Esophagus squamous epithelium (tissue), 5 donors: Measurements from ENCODE around the gene RPA1. TPM values are rescaled to one million over a fixed set of nuclear protein-coding genes. Genes with fewer than 3 reads are reported as not detected.

Source experiments
- DNase-seq: peaks from one replicate; lab custom pipeline; 2025; lab: John Stamatoyannopoulos, UW
- H3K27ac ChIP-seq, 4 donors: fragments of 200-600 bp; sonication (generic); one replicate each; pipeline ENCODE4 v1.5.1; 2016 to 2019; ENCODE audit warnings: mild to moderate bottlenecking in 1 of 4
- H3K27me3 ChIP-seq, 4 donors: fragments of 200-600 bp; sonication (generic); 1 replicate in 3 of 4; 2 replicates in 1 of 4; pipeline versions ENCODE4 v1.5.1 to v1.6.0; 2017 to 2021; ENCODE audit warnings: antibody characterized with exemption in 1 of 4
- H3K36me3 ChIP-seq, 3 donors: fragments of 200-600 bp; sonication (generic); one replicate each; pipeline ENCODE4 v1.5.1; 2016 to 2019
- H3K4me1 ChIP-seq, 3 donors: fragments of 200-600 bp; sonication (generic); one replicate each; pipeline ENCODE4 v1.5.1; 2017 to 2019
- H3K4me3 ChIP-seq, 4 donors: fragments of 200-600 bp; sonication (generic); 1 replicate in 3 of 4; 2 replicates in 1 of 4; pipeline ENCODE4 v1.5.1; 2016 to 2019; ENCODE audit warnings: mild to moderate bottlenecking in 2 of 4, moderate library complexity in 1 of 4
- H3K9me3 ChIP-seq, 3 donors: fragments of 200-600 bp; sonication (generic); one replicate each; pipeline ENCODE4 v1.5.1; 2016 to 2019
- POLR2A ChIP-seq, 4 donors: fragments of 450-650 bp; IDR thresholded peaks; one replicate each; pipeline ENCODE4 v1.6.1; 2017; ENCODE audit warnings: antibody characterized with exemption in 4 of 4, mild to moderate bottlenecking in 4 of 4, moderate library complexity in 3 of 4
- WGBS, 2 donors: methylation state at CpG; one replicate each; pipeline ENCODE4 v1.1.5; 2018; 5-methylcytosine and 5-hydroxymethylcytosine counted together
- intact Hi-C: fragments of 100-400 bp; cut with DNase I; formaldehyde crosslinking; loops from one replicate; pipeline ENCODE4 v1.15.0; 2022
- total RNA-seq, 4 donors: library from RNA; depleted of rRNA; stranded (reverse); fragments of >200 nt; gene quantifications; one replicate each; pipeline ENCODE4 v1.1.0, GENCODE V29; 2016
- TF ChIP-seq, protein P1 (sequence below), 6 experiments: fragments of 450-650 bp in 4 of 6; fragments of 200-600 bp in 2 of 6; sonication (generic) in 2 of 6; IDR thresholded peaks; one replicate each; pipeline ENCODE4 v1.5.1; 2016 to 2019; ENCODE audit warnings: antibody characterized with exemption in 6 of 6, mild to moderate bottlenecking in 4 of 6, moderate library complexity in 4 of 6
- donor health status: DM: yes; HTN: yes; CAD: no.

Gene RPA1
- total RNA-seq, 4 donors from 2014 or later, result 16.3 to 29.8 (median 25.6) TPM

DNA sequence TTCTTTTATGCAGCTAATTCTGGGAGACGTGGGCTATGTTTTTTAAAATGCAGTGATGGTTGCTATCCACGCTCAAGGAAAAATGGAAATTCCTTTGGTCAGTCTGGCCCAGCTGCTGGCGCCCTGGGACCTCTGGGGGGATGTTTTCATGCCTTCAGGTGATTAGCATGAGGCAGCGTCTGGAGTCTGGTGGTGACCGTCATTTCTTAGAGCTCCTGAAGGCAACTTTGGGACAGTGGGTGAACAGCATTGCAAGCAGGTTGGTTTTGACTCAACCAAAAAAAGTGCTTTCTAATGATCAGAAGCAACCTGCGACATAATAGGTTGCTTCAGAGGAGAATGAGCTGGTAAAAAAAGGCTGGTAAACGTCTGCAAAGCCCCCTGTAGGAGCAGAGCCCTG lies 82.3 kb downstream of the RPA1 start:
- Histone ChIP-seq H3K27ac (no peak overlapping the region), H3K4me3 (no peak overlapping the region), H3K36me3 (no peaks in the 10 kb centered on the region), H3K9me3 (no peaks in the 10 kb centered on the region), H3K27me3 (peaks cover 0 to 96% (median 13%) of the 10 kb centered on the region in 4 donors), H3K4me1 (peaks cover 12 to 19% (median 13%) of the 10 kb centered on the region in 3 donors)
- intact Hi-C loops, result no loop called here
- DNase-seq, result no peak
- TF ChIP-seq, protein P1, sequence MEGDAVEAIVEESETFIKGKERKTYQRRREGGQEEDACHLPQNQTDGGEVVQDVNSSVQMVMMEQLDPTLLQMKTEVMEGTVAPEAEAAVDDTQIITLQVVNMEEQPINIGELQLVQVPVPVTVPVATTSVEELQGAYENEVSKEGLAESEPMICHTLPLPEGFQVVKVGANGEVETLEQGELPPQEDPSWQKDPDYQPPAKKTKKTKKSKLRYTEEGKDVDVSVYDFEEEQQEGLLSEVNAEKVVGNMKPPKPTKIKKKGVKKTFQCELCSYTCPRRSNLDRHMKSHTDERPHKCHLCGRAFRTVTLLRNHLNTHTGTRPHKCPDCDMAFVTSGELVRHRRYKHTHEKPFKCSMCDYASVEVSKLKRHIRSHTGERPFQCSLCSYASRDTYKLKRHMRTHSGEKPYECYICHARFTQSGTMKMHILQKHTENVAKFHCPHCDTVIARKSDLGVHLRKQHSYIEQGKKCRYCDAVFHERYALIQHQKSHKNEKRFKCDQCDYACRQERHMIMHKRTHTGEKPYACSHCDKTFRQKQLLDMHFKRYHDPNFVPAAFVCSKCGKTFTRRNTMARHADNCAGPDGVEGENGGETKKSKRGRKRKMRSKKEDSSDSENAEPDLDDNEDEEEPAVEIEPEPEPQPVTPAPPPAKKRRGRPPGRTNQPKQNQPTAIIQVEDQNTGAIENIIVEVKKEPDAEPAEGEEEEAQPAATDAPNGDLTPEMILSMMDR (IDR thresholded peaks at IDR 0.05), result no peak
- no peak for TF ChIP-seq POLR2A (IDR thresholded peaks at IDR 0.05)
- WGBS, 2 donors, result 46 to 55% methylated on average over 7 of the region's 7 CpGs

GRCh38 chr17:1913702-1914101 lies 83.9 kb downstream of the RPA1 start:
- Histone ChIP-seq H3K4me1 (peaks cover under 1 to 4% (median 2%) of the 10 kb centered on the region in 3 donors), H3K4me3 (no peak overlapping the region), H3K36me3 (no peaks in the 10 kb centered on the region), H3K27me3 (peaks cover 0 to 84% (median 3%) of the 10 kb centered on the region in 4 donors), H3K9me3 (no peaks in the 10 kb centered on the region), H3K27ac (no peak overlapping the region)
- 78 to 81% methylated on average over 8 to 14 of the region's 14 CpGs for WGBS, 2 donors
- intact Hi-C loops, result no loop called here
- TF ChIP-seq POLR2A (IDR thresholded peaks at IDR 0.05), result no peak
- TF ChIP-seq, protein P1 (IDR thresholded peaks at IDR 0.05), result no peak
- DNase-seq, result no peak

GRCh38 chr17:1914661-1915083 lies 84.9 kb downstream of the RPA1 start:
- Histone ChIP-seq H3K4me3 (no peak overlapping the region), H3K9me3 (no peaks in the 10 kb centered on the region), H3K27me3 (peaks cover 0 to 76% (median 3%) of the 10 kb centered on the region in 4 donors), H3K4me1 (no peaks in the 10 kb centered on the region), H3K27ac (no peak overlapping the region), H3K36me3 (no peaks in the 10 kb centered on the region)
- TF ChIP-seq POLR2A (IDR thresholded peaks at IDR 0.05), result no peak
- TF ChIP-seq, protein P1 (IDR thresholded peaks at IDR 0.05), result no peak
- intact Hi-C loops, result no loop called here
- WGBS, 2 donors, result 50 to 71% methylated on average over 7 of the region's 8 CpGs
- DNase-seq, result no peak

- WGBS, 2 donors, result 72 to 92% methylated on average over 7 to 9 of the region's 12 CpGs
- no peaks in the 10 kb centered on the region for H3K9me3 ChIP-seq
- TF ChIP-seq, protein P1 (IDR thresholded peaks at IDR 0.05), result no peak
- TF ChIP-seq POLR2A (IDR thresholded peaks at IDR 0.05), result no peak
- H3K27ac ChIP-seq, result no peak overlapping the region
- H3K4me1 ChIP-seq, result no peaks in the 10 kb centered on the region
- H3K4me3 ChIP-seq, result no peak overlapping the region
- intact Hi-C loops, result no loop called here
- H3K27me3 ChIP-seq, result peaks cover 0 to 64% (median 3%) of the 10 kb centered on the region in 4 donors
- no peaks in the 10 kb centered on the region for H3K36me3 ChIP-seq
- no peak for DNase-seq
Observed at GRCh38 chr17:1915889-1916288, 86.1 kb downstream of the RPA1 start.

DNA sequence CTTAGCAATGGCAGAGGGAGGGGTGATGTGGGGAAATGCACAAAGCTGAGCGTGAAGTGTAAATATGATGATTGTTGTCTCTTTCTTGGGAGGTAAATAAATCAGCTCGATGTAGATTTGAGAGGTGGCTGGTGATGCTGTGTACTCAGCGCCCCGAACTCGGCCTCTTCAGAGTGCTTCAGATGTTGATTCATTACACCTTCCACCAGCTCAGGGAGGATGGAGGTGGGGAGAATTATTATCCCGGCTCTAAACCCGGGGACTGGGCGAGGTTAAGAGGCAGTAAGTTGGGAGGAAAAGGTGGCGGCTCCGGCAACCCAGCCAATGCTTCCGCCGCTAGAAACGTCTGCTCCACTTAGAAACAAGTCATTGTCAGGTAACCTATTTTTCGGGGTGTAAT lies 86.5 kb downstream of the RPA1 start:
- 67 to 73% methylated on average over 13 to 14 of the region's 14 CpGs for WGBS, 2 donors
- intact Hi-C loops, result no loop called here

More for the DNA sequence above, 86.5 kb downstream of the RPA1 start:
- Histone ChIP-seq H3K9me3 (no peaks in the 10 kb centered on the region), H3K4me1 (no peaks in the 10 kb centered on the region), H3K4me3 (no peak overlapping the region), H3K27me3 (peaks cover 0 to 61% (median 3%) of the 10 kb centered on the region in 4 donors), H3K36me3 (no peaks in the 10 kb centered on the region), H3K27ac (no peak overlapping the region)
- TF ChIP-seq, protein P1 (IDR thresholded peaks at IDR 0.05), result no peak
- TF ChIP-seq POLR2A (IDR thresholded peaks at IDR 0.05), result no peak
- DNase-seq, result no peak
